ENCODE results near the gene HNRNPU.

Gene HNRNPU

GRCh38 chr1:244862699-244863490 lies 1.4 kb downstream of the HNRNPU start:
- no peak for FAIRE-seq

- no peak for FAIRE-seq
Measured at GRCh38 chr1:244862354-244862698, 2.0 kb downstream of the HNRNPU start.

- FAIRE-seq: no peak
Measured at GRCh38 chr1:244861683-244862082, 2.7 kb downstream of the HNRNPU start.

- no peak for FAIRE-seq
Measured at GRCh38 chr1:244860914-244861610, 3.3 kb downstream of the HNRNPU start.

- FAIRE-seq: no peak
Measured at GRCh38 chr1:244860078-244860477, 4.3 kb downstream of the HNRNPU start.

- no peak for FAIRE-seq
Measured at GRCh38 chr1:244858357-244858756, 6.0 kb downstream of the HNRNPU start.

- no peak for FAIRE-seq
Measured at GRCh38 chr1:244857761-244858160, 6.6 kb downstream of the HNRNPU start.

- no peak for FAIRE-seq
Measured at GRCh38 chr1:244854865-244855578, 9.3 kb downstream of the HNRNPU start.

- FAIRE-seq: peak; percentile 37
Measured at GRCh38 chr1:244854166-244854565, 10.2 kb downstream of the HNRNPU start.

- FAIRE-seq: no peak
Measured at GRCh38 chr1:244852694-244853093, 11.6 kb downstream of the HNRNPU start.

- no peak for FAIRE-seq
Measured at GRCh38 chr1:244851546-244852231, 12.7 kb downstream of the HNRNPU start.

GRCh38 chr1:244850896-244851295 lies 13.4 kb downstream of the HNRNPU start:
- no peak for FAIRE-seq

GRCh38 chr1:244850099-244850852 lies 14.1 kb downstream of the HNRNPU start:
- no peak for FAIRE-seq

GRCh38 chr1:244849189-244849866 lies 15.0 kb downstream of the HNRNPU start:
- no peak for FAIRE-seq

- FAIRE-seq: no peak
Measured at GRCh38 chr1:244846653-244847052, 17.7 kb downstream of the HNRNPU start.

GRCh38 chr1:244844155-244845121 lies 19.9 kb downstream of the HNRNPU start:
- FAIRE-seq: no peak

GRCh38 chr1:244843148-244843978 lies 21.0 kb downstream of the HNRNPU start:
- peak; percentile 37 for FAIRE-seq

GRCh38 chr1:244841273-244841927 lies 22.9 kb downstream of the HNRNPU start:
- FAIRE-seq: peak; percentile 15

- FAIRE-seq: no peak
Measured at GRCh38 chr1:244840219-244840794, 24.0 kb downstream of the HNRNPU start.
